Motor neuron (in vitro differentiated cells): Measurements from ENCODE around the gene SHD. TPM values are rescaled to one million over a fixed set of nuclear protein-coding genes. Genes with fewer than 3 reads are reported as not detected.

ENCODE experiments used
- ATAC-seq, 8 experiments: fragments of 200-7000 bp; cut with Tn5 transposase; replicated peaks in 6 of 8; 2 replicates each; pipeline ENCODE4 v1.8.0; 2021; ENCODE audit warnings: mild to moderate bottlenecking in 8 of 8, moderate library complexity in 8 of 8
- H3K27ac ChIP-seq, 2 donors: fragments of 250-450 bp; sonication (Bioruptor Pico); 2 replicates each; pipeline ENCODE4 v1.9.0; 2021; ENCODE audit warnings: antibody characterized with exemption in 2 of 2, mild to moderate bottlenecking in 2 of 2, moderate library complexity in 1 of 2
- H3K4me1 ChIP-seq, 2 donors: fragments of 250-450 bp; sonication (Bioruptor Pico); replicated peaks in 1 of 2; 2 replicates each; pipeline ENCODE4 v1.6.1; 2021; ENCODE audit warnings: antibody characterized with exemption in 2 of 2, mild to moderate bottlenecking in 2 of 2, moderate library complexity in 1 of 2
- H3K4me3 ChIP-seq, 5 donors: fragments of 250-450 bp; sonication (Bioruptor Pico); 2 replicates each; pipeline ENCODE4 v1.9.0; 2021; ENCODE audit warnings: antibody characterized with exemption in 5 of 5, mild to moderate bottlenecking in 5 of 5, moderate library complexity in 4 of 5
- WGBS, 10 experiments: fragments of 450-650 bp; shearing (Covaris generic); methylation state at CpG; one replicate each; pipeline ENCODE4 v1.0.0; 2022; 5-methylcytosine and 5-hydroxymethylcytosine counted together
- in situ Hi-C, 9 experiments: fragments of 400-800 bp; cut with MboI; loops; one replicate each; pipeline ENCODE4 v1.15.0; 2021; ENCODE audit warnings: low sequenced_read_pairs in 9 of 9, low pct_unique_long_range_greater_than_20kb in 2 of 9; ENCODE audit not compliant: unreplicated experiment in 9 of 9
- total RNA-seq, 8 experiments: library from RNA; unstranded; fragments of 300-600 nt; gene quantifications; 2 replicates each; pipeline versions ENCODE4 v1.2.3 to v1.2.4, GENCODE V29; 2022

SHD gene
- total RNA-seq, 8 experiments from 2014 or later, result 0.21 to 52.7 (median 28.5) TPM; not detected in 1

- peak within 1 kb of the TSS; percentile 95 to 97 for H3K27ac ChIP-seq
- H3K4me1 ChIP-seq, result peaks cover 4 to 5% of the 10 kb centered on the region in 2 donors
- ATAC-seq, result peak; percentile 93 to 96 (median 95)
- in situ Hi-C loops, result no loop called here
- peak within 1 kb of the TSS; percentile 67 to 96 (median 71) for H3K4me3 ChIP-seq
- 0 to 6% (median 2%) methylated on average over 1 to 18 of the region's 45 CpGs; no CpG with 5 or more reads in 2 of the 10 experiments for WGBS, 10 experiments
Observed at GRCh38 chr19:4246767-4247593, 32.1 kb upstream of the SHD start, which contains the start of gene YJU2. YJU2 (plus strand) TSS chr19:4247080; CDS start chr19:4247147, 67 bp downstream.

- ATAC-seq, result no peak
Observed at GRCh38 chr19:4256563-4256962, 22.5 kb upstream of the SHD start.

GRCh38 chr19:4257025-4257424 is 22.0 kb upstream of the SHD start:
- WGBS, 10 experiments, result 61 to 100% (median 100%) methylated on average over 1 to 5 of the region's 6 CpGs; no CpG with 5 or more reads in 2 of the 10 experiments
- Histone ChIP-seq H3K27ac (no peak overlapping the region), H3K4me3 (no peak overlapping the region), H3K4me1 (no peaks in the 10 kb centered on the region)
- in situ Hi-C loops, result loop anchor here in 1 of 9 experiments (25.0 kb wide), 1 partner anchor 380 kb away; the partner anchor contains the start of gene TNFAIP8L1
- ATAC-seq, result no peak

More at GRCh38 chr19:4256563-4256962, 22.5 kb upstream of the SHD start:
- Histone ChIP-seq H3K4me3 (no peak overlapping the region), H3K27ac (no peak overlapping the region), H3K4me1 (no peaks in the 10 kb centered on the region)
- 80 to 100% (median 100%) methylated on average over 1 to 3 of the region's 4 CpGs; no CpG with 5 or more reads in 2 of the 10 experiments for WGBS, 10 experiments
- in situ Hi-C loops, result loop anchor here in 1 of 9 experiments (25.0 kb wide), 1 partner anchor 381 kb away; the partner anchor contains the start of gene TNFAIP8L1

GRCh38 chr19:4258181-4258580 is 20.9 kb upstream of the SHD start:
- peak in 2 of 8 experiments; percentile 11 to 14 for ATAC-seq
- in situ Hi-C loops, result loop anchor here in 1 of 9 experiments (25.0 kb wide), 1 partner anchor 379 kb away; the partner anchor contains the start of gene TNFAIP8L1
- no peak overlapping the region for H3K4me3 ChIP-seq
- no peaks in the 10 kb centered on the region for H3K4me1 ChIP-seq
- WGBS, 10 experiments, result no CpG with 5 or more reads among the region's 28 CpGs
- H3K27ac ChIP-seq, result no peak overlapping the region

- WGBS, 10 experiments, result 90 to 100% (median 94%) methylated on average over 1 to 6 of the region's 11 CpGs; no CpG with 5 or more reads in 3 of the 10 experiments
- no peak for ATAC-seq
Observed at GRCh38 chr19:4260613-4261191, 18.4 kb upstream of the SHD start.

GRCh38 chr19:4264812-4265211 is 14.3 kb upstream of the SHD start:
- ATAC-seq, result no peak
- H3K27ac ChIP-seq, result no peak overlapping the region
- no peaks in the 10 kb centered on the region for H3K4me1 ChIP-seq
- no peak overlapping the region for H3K4me3 ChIP-seq
- in situ Hi-C loops, result loop anchor here in 1 of 9 experiments (25.0 kb wide), 1 partner anchor 372 kb away; the partner anchor contains the start of gene TNFAIP8L1
- WGBS, 10 experiments, result 50 to 100% (median 95%) methylated on average over 1 to 4 of the region's 4 CpGs

More at GRCh38 chr19:4260613-4261191, 18.4 kb upstream of the SHD start:
- Histone ChIP-seq H3K4me1 (no peaks in the 10 kb centered on the region), H3K4me3 (no peak overlapping the region), H3K27ac (no peak overlapping the region)
- in situ Hi-C loops, result loop anchor here in 1 of 9 experiments (25.0 kb wide), 1 partner anchor 377 kb away; the partner anchor contains the start of gene TNFAIP8L1

GRCh38 chr19:4266253-4267000 is 12.6 kb upstream of the SHD start:
- ATAC-seq, result no peak
- no peak overlapping the region for H3K27ac ChIP-seq
- in situ Hi-C loops, result loop anchor here in 1 of 9 experiments (25.0 kb wide), 1 partner anchor 371 kb away; the partner anchor contains the start of gene TNFAIP8L1
- H3K4me3 ChIP-seq, result no peak overlapping the region
- no peaks in the 10 kb centered on the region for H3K4me1 ChIP-seq
- 80 to 100% (median 96%) methylated on average over 1 to 15 of the region's 18 CpGs; no CpG with 5 or more reads in 3 of the 10 experiments for WGBS, 10 experiments

- peak; percentile 60 to 87 (median 70) for ATAC-seq
Observed at GRCh38 chr19:4267101-4267900, 11.8 kb upstream of the SHD start.

GRCh38 chr19:4267901-4268815 is 10.9 kb upstream of the SHD start:
- in situ Hi-C loops, result loop anchor here in 1 of 9 experiments (25.0 kb wide), 1 partner anchor 369 kb away; the partner anchor contains the start of gene TNFAIP8L1
- Histone ChIP-seq H3K27ac (peak overlapping the region in 1 of 2 donors; percentile 6), H3K4me3 (no peak overlapping the region), H3K4me1 (no peaks in the 10 kb centered on the region)
- peak in 1 of 8 experiments; percentile 24 for ATAC-seq
- WGBS, 10 experiments, result 70 to 100% (median 92%) methylated on average over 1 to 11 of the region's 30 CpGs; no CpG with 5 or more reads in 2 of the 10 experiments

More at GRCh38 chr19:4267101-4267900, 11.8 kb upstream of the SHD start:
- in situ Hi-C loops, result loop anchor here in 1 of 9 experiments (25.0 kb wide), 1 partner anchor 370 kb away; the partner anchor contains the start of gene TNFAIP8L1
- WGBS, 10 experiments, result 18 to 58% (median 40%) methylated on average over 1 to 14 of the region's 21 CpGs; no CpG with 5 or more reads in 2 of the 10 experiments
- no peaks in the 10 kb centered on the region for H3K4me1 ChIP-seq
- H3K4me3 ChIP-seq, result no peak overlapping the region
- no peak overlapping the region for H3K27ac ChIP-seq

GRCh38 chr19:4268816-4269430 is 10.1 kb upstream of the SHD start:
- 57 to 100% (median 89%) methylated on average over 1 to 12 of the region's 13 CpGs; no CpG with 5 or more reads in 2 of the 10 experiments for WGBS, 10 experiments
- no peak overlapping the region for H3K4me3 ChIP-seq
- ATAC-seq, result peak in 2 of 8 experiments; percentile 12 to 25
- no peaks in the 10 kb centered on the region for H3K4me1 ChIP-seq
- peak overlapping the region in 1 of 2 donors; percentile 6 for H3K27ac ChIP-seq
- in situ Hi-C loops, result loop anchor here in 1 of 9 experiments (25.0 kb wide), 1 partner anchor 368 kb away; the partner anchor contains the start of gene TNFAIP8L1
